AG04450 (cell line): ENCODE measurements around the gene TRAIP. TPM values are rescaled to one million over a fixed set of nuclear protein-coding genes. Genes with fewer than 3 reads are reported as not detected.

Experiments
- CTCF ChIA-PET: fragments of 300-600, 350-600 bp; formaldehyde crosslinking; extraction: SDS; loops from one replicate; lab custom pipeline; 2022; ENCODE audit warnings: antibody characterized with exemption, inconsistent platforms; lab: Charles Lee
- POLR2A ChIA-PET: fragments of 350-600 bp; formaldehyde crosslinking; extraction: SDS; loops from one replicate; lab custom pipeline; 2021; ENCODE audit warnings: antibody characterized with exemption, inconsistent platforms; lab: Yijun Ruan, JAX
- DNase-seq: peaks from one replicate; pipeline ENCODE4 v3.0.0-alpha.2; 2011; ENCODE audit warnings: low read depth, low spot score
- H3K27ac ChIP-seq: one replicate; pipeline ENCODE4 v1.5.1; 2012; ENCODE audit warnings: low read depth, low read length, control low read depth
- H3K27me3 ChIP-seq: one replicate; pipeline ENCODE4 v1.6.0; 2012; ENCODE audit warnings: low read length; ENCODE audit not compliant: control insufficient read depth, insufficient read depth
- H3K4me3 ChIP-seq: 2 replicates; pipeline ENCODE4 v1.5.1; 2011; ENCODE audit warnings: mild to moderate bottlenecking, low read depth, low read length, control low read depth
- H3K9me3 ChIP-seq: 2 replicates; pipeline ENCODE4 v1.5.1; 2012; ENCODE audit warnings: low read length; ENCODE audit not compliant: control insufficient read depth, insufficient read depth
- polyA plus RNA-seq: library from polyadenylated mRNA; depleted of rRNA; stranded (reverse); fragments of >200 nt; gene quantifications from 2 replicates; pipeline ENCODE4 v1.2.3, GENCODE V29; 2011
- TF ChIP-seq, protein P1 (sequence below): IDR thresholded peaks from 2 replicates; pipeline ENCODE4 v1.5.1; 2011; ENCODE audit warnings: low read depth, low read length, control low read depth, inconsistent platforms

The TRAIP gene
- polyA plus RNA-seq, 1 experiment: 1.7 TPM

DNA sequence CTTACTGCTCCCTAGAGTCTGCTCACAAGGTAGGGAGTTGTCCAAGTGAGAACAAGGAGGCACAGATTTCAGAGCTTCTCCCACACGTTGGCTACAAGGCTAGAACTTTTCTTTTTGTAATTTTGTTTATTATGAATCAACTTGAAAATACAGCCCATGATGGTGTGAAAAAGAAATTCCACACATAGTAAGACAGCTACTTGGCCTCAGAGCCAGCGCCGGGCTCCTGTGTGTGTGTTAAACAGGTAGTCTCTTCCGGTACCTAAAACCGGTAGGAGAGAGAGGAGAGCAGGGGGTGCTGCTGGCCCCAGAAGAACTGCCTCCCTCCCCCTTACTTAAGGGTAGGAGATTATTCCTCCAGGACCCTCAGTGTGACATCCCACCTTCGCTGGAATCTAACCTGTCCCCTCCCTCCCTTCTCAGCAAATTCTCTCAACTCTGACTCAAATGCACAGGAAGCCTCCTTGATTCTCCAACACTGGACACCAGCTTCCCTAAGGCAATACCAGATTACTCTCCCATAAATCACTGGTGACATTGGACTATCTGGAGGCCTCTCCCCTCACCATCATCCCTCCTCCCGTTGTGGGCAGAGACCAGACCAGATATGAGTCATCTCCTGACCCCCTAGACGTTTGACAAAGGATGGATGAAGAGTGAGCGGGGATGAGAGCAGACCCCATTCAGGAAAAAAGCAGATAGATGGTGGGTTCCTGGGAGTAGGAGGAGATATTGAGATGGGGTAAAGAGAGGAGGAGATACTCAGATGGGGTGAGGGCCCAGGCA lies 65.5 kb downstream of the TRAIP start:
- CTCF ChIA-PET: interaction anchor here (0.8 to 1.6 kb wide), 2 partner anchors 12 to 48 kb away, joined by 4 to 5 read pairs; partner anchors contain the start of gene INKA1
- DNase-seq: no peak

DNA sequence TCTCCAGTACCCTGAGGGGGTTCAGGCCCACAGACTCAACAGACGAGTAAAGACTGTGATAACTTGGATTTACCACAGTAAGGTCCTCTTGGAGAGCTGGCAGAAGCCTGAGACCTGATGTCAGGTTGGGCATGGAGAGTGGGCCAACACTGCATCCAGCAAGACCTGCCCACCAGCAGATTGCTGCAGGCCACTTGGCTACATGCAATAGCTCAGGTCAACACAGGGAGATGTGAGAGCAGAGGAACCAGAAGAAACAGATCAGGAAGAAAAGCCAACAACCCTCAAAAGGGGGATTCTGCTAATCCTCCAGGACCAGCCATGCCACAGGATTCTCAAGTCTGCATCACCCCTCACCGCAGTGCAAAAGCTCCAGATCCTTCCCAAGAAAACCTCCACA lies 68.3 kb downstream of the TRAIP start:
- ChIA-PET POLR2A (no interaction called here), CTCF (interaction anchor here (0.6 to 2.1 kb wide), 2 partner anchors 15 to 26 kb away, joined by 3 to 12 read pairs; partner anchors contain the start of gene INKA1)
- no peak for DNase-seq
- TF ChIP-seq, protein P1, sequence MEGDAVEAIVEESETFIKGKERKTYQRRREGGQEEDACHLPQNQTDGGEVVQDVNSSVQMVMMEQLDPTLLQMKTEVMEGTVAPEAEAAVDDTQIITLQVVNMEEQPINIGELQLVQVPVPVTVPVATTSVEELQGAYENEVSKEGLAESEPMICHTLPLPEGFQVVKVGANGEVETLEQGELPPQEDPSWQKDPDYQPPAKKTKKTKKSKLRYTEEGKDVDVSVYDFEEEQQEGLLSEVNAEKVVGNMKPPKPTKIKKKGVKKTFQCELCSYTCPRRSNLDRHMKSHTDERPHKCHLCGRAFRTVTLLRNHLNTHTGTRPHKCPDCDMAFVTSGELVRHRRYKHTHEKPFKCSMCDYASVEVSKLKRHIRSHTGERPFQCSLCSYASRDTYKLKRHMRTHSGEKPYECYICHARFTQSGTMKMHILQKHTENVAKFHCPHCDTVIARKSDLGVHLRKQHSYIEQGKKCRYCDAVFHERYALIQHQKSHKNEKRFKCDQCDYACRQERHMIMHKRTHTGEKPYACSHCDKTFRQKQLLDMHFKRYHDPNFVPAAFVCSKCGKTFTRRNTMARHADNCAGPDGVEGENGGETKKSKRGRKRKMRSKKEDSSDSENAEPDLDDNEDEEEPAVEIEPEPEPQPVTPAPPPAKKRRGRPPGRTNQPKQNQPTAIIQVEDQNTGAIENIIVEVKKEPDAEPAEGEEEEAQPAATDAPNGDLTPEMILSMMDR: no peak
- no peak overlapping the region for H3K4me3 ChIP-seq
- no peak overlapping the region for H3K27ac ChIP-seq
- H3K9me3 ChIP-seq: no peaks in the 10 kb centered on the region
- no peaks in the 10 kb centered on the region for H3K27me3 ChIP-seq

More for the DNA sequence above, 65.5 kb downstream of the TRAIP start:
- Histone ChIP-seq H3K9me3 (no peaks in the 10 kb centered on the region; the same call in 1 of the 2 replicates), H3K27me3 (no peaks in the 10 kb centered on the region), H3K27ac (no peak overlapping the region), H3K4me3 (no peak overlapping the region)
- TF ChIP-seq, protein P1: no peak
- POLR2A ChIA-PET: interaction anchor here (0.5 kb wide), 1 partner anchor 9 kb away, joined by 5 read pairs; no protein-coding TSS in a partner anchor

DNA sequence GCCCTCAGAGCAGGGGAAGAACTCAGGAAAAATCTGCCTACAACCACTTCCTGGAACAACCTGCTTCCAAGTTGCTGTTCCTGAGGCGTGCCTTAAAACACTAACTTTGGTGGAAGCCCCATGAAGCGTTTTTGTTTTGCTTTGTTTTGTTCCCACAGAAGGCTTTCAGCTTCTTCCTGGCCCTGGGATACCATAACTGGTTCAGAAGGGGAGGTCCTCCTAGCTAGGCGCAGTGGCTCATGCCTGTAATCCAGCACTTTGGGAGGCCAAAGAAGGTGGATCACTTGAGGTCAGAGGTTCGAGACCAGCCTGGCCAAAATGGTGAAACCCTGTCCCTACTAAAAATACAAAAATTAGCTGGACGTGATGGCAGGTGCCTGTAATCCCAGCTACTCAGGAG lies 68.8 kb downstream of the TRAIP start:
- ChIA-PET CTCF (interaction anchor here (2.1 kb wide), 1 partner anchor 15 kb away, joined by 12 read pairs; the partner anchor contains the start of gene INKA1), POLR2A (interaction anchor here (0.6 kb wide), 1 partner anchor 27 kb away, joined by 6 read pairs; no protein-coding TSS in a partner anchor)
- TF ChIP-seq, protein P1: no peak
- H3K9me3 ChIP-seq: no peaks in the 10 kb centered on the region
- H3K27me3 ChIP-seq: no peaks in the 10 kb centered on the region
- no peak for DNase-seq
- H3K27ac ChIP-seq: no peak overlapping the region
- H3K4me3 ChIP-seq: no peak overlapping the region

DNA sequence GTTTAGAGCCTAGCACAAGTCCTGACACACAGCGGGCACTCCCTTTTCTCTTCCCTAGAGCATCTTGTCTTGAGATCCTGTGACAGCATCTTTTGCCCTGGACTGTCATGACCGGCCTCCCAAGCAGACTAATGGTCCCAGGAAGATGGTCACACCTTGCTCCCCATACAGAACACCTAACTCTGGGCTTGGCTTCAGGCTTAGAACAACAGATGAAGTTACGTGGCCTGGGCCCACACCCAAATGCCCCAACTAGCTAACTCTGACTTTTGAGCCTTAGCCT lies 69.2 kb downstream of the TRAIP start:
- Histone ChIP-seq H3K27me3 (no peaks in the 10 kb centered on the region), H3K27ac (peak overlapping the region; percentile 80), H3K4me3 (peak overlapping the region; percentile 55), H3K9me3 (no peaks in the 10 kb centered on the region)
- TF ChIP-seq, protein P1: no peak
- no peak for DNase-seq
- CTCF ChIA-PET: interaction anchor here (2.1 kb wide), 1 partner anchor 16 kb away, joined by 12 read pairs; the partner anchor contains the start of gene INKA1
- POLR2A ChIA-PET: interaction anchor here (0.6 kb wide), 1 partner anchor 28 kb away, joined by 6 read pairs; no protein-coding TSS in a partner anchor
